Measurements from ENCODE around the gene RNF8. TPM values are rescaled to one million over a fixed set of nuclear protein-coding genes. Genes with fewer than 3 reads are reported as not detected.

Gene RNF8
- total and polyA plus RNA-seq, 9 of the 15 experiments (the other 6 are each of a cell fraction or from before 2014, with no cell fraction given), result 10.6 to 47.0 (median 37.5) TPM

GRCh38 chr6:37353761-37354525 is at the start of gene RNF8 (continued):
- TF ChIP-seq MGA (IDR thresholded peaks at IDR 0.05) (peak; percentile 91), NR1H2 (CRISPR knock-in tag; IDR thresholded peaks at IDR 0.05) (peak; percentile 59; the same call in 1 of the 2 replicates), ZNF165 (CRISPR knock-in tag; IDR thresholded peaks at IDR 0.05; ENCODE audit: borderline replicate concordance) (no peak), ZNF217 (CRISPR knock-in tag; IDR thresholded peaks at IDR 0.05) (no peak), THRB (CRISPR knock-in tag; conservative IDR thresholded peaks at IDR 0.05) (peak; percentile 67; the same call in 1 of the 2 replicates), ELF1 (tag; IDR thresholded peaks at IDR 0.05) (peak; percentile 71; the same call in 1 of the 2 replicates), LARP7 (IDR thresholded peaks at IDR 0.05) (peak; percentile 54; the same call in 1 of the 2 replicates), RBFOX2 (IDR thresholded peaks at IDR 0.05; ENCODE audit: low read depth, low read length) (peak; percentile 87), SAP30 (IDR thresholded peaks at IDR 0.05; ENCODE audit: borderline replicate concordance, insufficient read depth, low read depth, low read length, poor library complexity, severe bottlenecking) (peak; percentile 58), MAZ (CRISPR knock-in tag; conservative IDR thresholded peaks at IDR 0.05 in 1 of 2, IDR thresholded peaks at IDR 0.05 in 1 of 2) (peak; percentile 57 to 79; a peak in 2 of 4 replicates), PURB (CRISPR knock-in tag; IDR thresholded peaks at IDR 0.05; ENCODE audit: low read depth) (no peak), ZNF232 (CRISPR knock-in tag; IDR thresholded peaks at IDR 0.05) (0 out of 2 replicates have a peak, but pooled peaks have one; percentile 32)
